Ascending aorta (tissue), 2 donors: ENCODE data around the gene EPHA1. TPM values are rescaled to one million over a fixed set of nuclear protein-coding genes. Genes with fewer than 3 reads are reported as not detected.
"Not testable (repeated sequence)": the region's sequence is repeated elsewhere in the genome, so short reads cannot be mapped to it uniquely, and the experiment has no call there.

ENCODE experiments used
- DNase-seq, 2 donors: peaks; one replicate each; pipeline ENCODE4 v3.0.0-alpha.2; 2019; ENCODE audit warnings: low spot score in 2 of 2
- H3K27ac ChIP-seq, 2 donors: fragments of 200-600 bp; sonication (generic); one replicate each; pipeline ENCODE4 v1.5.1; 2016 to 2017; ENCODE audit warnings: mild to moderate bottlenecking in 1 of 2
- H3K27me3 ChIP-seq: fragments of 200-600 bp; sonication (generic); one replicate; pipeline ENCODE4 v1.5.1; 2017
- H3K36me3 ChIP-seq, 2 donors: fragments of 200-600 bp; sonication (generic); one replicate each; pipeline ENCODE4 v1.5.1; 2016
- H3K4me1 ChIP-seq, 2 donors: fragments of 200-600 bp; sonication (generic); one replicate each; pipeline ENCODE4 v1.5.1; 2016 to 2017; ENCODE audit warnings: mild to moderate bottlenecking in 1 of 2
- H3K4me3 ChIP-seq, 2 donors: fragments of 200-600 bp; sonication (generic); one replicate each; pipeline ENCODE4 v1.5.1; 2016 to 2017; ENCODE audit warnings: mild to moderate bottlenecking in 1 of 2
- H3K9me3 ChIP-seq, 2 donors: fragments of 200-600 bp; sonication (generic); one replicate each; pipeline ENCODE4 v1.5.1; 2016
- intact Hi-C: fragments of 100-400 bp; cut with DNase I; formaldehyde crosslinking; loops from one replicate; pipeline ENCODE4 v1.15.1; 2023
- total RNA-seq: library from RNA; depleted of rRNA; stranded (reverse); fragments of >200 nt; gene quantifications from one replicate; pipeline ENCODE4 v1.1.0, GENCODE V29; 2016
- TF ChIP-seq, protein P1 (sequence below), 3 experiments: fragments of 200-600 bp in 2 of 3; fragments of 450-650 bp in 1 of 3; sonication (generic) in 2 of 3; IDR thresholded peaks; one replicate each; pipeline ENCODE4 v1.5.1; 2016 to 2019; ENCODE audit warnings: antibody characterized with exemption in 3 of 3, mild to moderate bottlenecking in 1 of 3, moderate library complexity in 1 of 3

The EPHA1 gene
- total RNA-seq, 1 donor from 2014 or later, result not detected

DNA sequence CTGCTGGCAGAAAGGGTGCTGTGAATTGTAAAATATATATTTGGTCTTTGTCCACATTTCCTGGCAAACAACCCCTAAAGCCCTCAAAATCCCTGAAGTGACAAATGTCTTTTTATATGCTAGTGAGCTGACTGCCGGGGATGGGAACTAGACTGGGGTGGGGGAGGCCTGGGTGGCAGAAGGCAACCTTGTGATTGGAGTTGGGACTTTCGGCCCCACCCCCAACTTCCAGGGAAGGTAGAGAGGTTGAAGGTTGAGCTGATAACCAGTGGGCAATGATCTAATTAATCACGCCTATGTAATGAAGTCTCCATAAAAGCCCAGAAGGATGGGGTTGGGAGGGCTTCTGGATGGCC, 2.7 kb downstream of the EPHA1 start:
- peak in 1 of 2 donors; percentile 35 for DNase-seq
- H3K36me3 ChIP-seq, result no peaks in the 10 kb centered on the region
- H3K4me1 ChIP-seq, result peaks cover under 1 to 18% of the 10 kb centered on the region in 2 donors
- TF ChIP-seq, protein P1, sequence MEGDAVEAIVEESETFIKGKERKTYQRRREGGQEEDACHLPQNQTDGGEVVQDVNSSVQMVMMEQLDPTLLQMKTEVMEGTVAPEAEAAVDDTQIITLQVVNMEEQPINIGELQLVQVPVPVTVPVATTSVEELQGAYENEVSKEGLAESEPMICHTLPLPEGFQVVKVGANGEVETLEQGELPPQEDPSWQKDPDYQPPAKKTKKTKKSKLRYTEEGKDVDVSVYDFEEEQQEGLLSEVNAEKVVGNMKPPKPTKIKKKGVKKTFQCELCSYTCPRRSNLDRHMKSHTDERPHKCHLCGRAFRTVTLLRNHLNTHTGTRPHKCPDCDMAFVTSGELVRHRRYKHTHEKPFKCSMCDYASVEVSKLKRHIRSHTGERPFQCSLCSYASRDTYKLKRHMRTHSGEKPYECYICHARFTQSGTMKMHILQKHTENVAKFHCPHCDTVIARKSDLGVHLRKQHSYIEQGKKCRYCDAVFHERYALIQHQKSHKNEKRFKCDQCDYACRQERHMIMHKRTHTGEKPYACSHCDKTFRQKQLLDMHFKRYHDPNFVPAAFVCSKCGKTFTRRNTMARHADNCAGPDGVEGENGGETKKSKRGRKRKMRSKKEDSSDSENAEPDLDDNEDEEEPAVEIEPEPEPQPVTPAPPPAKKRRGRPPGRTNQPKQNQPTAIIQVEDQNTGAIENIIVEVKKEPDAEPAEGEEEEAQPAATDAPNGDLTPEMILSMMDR (IDR thresholded peaks at IDR 0.05), result no peak
- H3K9me3 ChIP-seq, result no peaks in the 10 kb centered on the region
- intact Hi-C loops, result loop anchor here (2.0 kb wide), 1 partner anchor 13 kb away; no protein-coding TSS in a partner anchor
- no peak overlapping the region for H3K27ac ChIP-seq
- H3K4me3 ChIP-seq, result no peak overlapping the region
- no peaks in the 10 kb centered on the region for H3K27me3 ChIP-seq

DNA sequence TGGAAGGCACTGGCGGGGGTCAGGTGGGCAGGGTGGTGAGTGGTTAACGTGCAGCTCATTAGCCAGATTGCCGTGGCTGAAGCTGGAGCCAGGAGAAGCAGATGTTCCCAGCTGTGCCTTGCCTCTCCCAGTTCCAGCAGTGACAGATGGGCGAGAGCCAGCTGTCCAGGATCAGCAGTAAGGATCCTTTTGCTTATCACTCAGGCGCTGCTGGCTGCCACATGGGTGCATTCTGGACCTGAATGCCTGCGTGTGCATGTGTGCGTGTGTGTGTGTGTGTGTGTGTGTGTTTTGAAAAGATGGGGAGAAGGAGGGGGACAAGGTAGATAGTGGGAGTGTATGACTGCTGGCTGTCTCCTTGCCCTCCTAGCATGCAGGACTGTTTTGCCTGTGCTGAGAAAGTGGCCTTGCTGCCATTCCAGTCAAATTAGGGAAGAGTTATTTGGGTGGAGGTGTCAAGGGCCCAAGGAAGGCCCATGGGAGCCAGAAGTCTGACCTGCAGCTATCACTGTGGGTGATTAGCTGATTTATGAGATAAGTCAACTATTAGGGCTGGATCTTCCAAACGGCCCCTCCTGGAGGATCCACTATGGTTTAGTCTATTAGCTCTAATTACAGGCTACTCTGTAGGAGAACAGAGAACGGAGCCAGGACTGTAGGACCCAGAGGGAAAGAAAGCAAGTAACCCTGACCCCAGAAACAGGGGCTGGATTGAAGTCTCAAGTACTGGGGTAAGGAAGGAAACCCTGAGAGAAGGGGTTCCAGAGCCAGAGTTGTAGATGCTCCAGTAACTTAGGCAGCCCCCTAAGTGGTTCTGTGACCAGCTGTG, 3.3 kb downstream of the EPHA1 start:
- Histone ChIP-seq H3K4me3 (no peak overlapping the region), H3K4me1 (peaks cover 0 to 15% of the 10 kb centered on the region in 2 donors), H3K9me3 (no peaks in the 10 kb centered on the region), H3K27ac (no peak overlapping the region), H3K36me3 (no peaks in the 10 kb centered on the region), H3K27me3 (no peaks in the 10 kb centered on the region)
- TF ChIP-seq, protein P1 (IDR thresholded peaks at IDR 0.05), result no peak
- intact Hi-C loops, result loop anchor here (2.0 kb wide), 1 partner anchor 13 kb away; no protein-coding TSS in a partner anchor
- peak in 1 of 2 donors; percentile 44 for DNase-seq

DNA sequence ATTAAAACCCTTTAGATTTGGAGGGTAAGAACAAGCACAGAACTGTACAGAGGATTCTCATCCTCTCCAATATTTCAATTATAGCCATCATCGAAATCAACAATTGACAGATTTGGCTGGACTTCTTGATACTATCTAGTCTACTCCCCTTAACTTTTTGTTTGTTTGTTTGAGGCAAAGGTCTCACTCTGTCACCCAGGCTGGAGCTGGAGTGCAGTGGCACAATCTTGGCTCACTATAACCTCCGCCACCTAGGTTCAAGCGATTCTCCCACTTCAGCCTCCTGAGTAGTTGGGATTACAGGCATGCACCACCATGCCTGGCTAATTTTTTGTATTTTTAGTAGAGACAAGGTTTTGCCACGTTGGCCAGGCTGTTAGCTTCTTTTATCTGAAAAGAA, 6.4 kb downstream of the EPHA1 start:
- H3K4me3 ChIP-seq, H3K27ac ChIP-seq, intact Hi-C loops, H3K9me3 ChIP-seq, H3K27me3 ChIP-seq, H3K4me1 ChIP-seq, H3K36me3 ChIP-seq: not testable (repeated sequence)
- DNase-seq, result peak in 1 of 2 donors; percentile 18

DNA sequence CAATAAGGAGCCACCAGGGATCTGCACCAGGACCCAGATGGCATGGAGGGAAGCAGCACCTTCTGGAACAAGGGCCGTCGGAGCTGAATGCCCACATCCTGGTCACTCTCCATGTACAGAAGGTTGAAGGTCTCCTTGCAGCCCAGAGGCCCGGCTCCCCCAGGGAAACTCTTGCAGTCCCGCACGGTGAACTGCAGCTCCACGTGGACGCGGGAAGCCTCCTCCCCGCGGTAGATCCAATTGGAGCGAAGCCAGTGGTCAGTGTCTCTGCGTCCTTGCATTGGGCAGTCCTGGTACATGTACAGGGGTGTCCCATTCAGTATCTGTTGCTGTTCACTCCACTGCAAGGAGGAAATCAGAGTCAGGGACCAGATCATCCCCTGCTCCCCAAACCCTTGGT, 7.4 kb downstream of the EPHA1 start:
- no peaks in the 10 kb centered on the region for H3K9me3 ChIP-seq
- intact Hi-C loops, result no loop called here
- no peaks in the 10 kb centered on the region for H3K27me3 ChIP-seq
- H3K36me3 ChIP-seq, result no peaks in the 10 kb centered on the region
- TF ChIP-seq, protein P1 (IDR thresholded peaks at IDR 0.05), result no peak
- H3K4me3 ChIP-seq, result no peak overlapping the region
- H3K27ac ChIP-seq, result no peak overlapping the region
- peaks cover 0 to under 1% of the 10 kb centered on the region in 2 donors for H3K4me1 ChIP-seq
- DNase-seq, result peak in 1 of 2 donors; percentile 60

DNA sequence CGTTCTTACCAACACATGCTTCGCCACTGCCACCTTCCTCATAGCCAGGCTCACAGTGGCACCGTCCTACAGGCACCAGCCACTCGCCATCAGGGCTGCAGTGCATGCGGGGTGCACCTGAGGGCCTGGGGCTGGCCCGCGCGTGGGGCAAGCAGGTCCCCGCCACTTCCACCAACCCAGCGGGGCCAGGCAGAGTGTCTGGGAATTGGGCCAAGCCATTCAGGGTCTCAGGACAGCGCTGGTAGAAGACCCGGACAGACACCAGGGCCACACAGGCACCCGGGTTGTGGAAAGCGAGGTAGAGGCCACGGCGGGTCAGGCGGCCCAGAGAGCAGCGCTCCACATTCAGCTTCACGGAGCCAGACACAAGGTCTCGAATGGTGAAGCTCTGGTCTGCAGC, 9.0 kb downstream of the EPHA1 start:
- intact Hi-C loops, result loop anchor here (10.0 kb wide), 1 partner anchor 1435 kb away; the partner anchor contains the start of gene TPK1
- no peak for DNase-seq
- Histone ChIP-seq H3K9me3 (no peaks in the 10 kb centered on the region), H3K27ac (no peak overlapping the region), H3K4me1 (peaks cover 0 to 11% of the 10 kb centered on the region in 2 donors), H3K36me3 (no peaks in the 10 kb centered on the region), H3K27me3 (no peaks in the 10 kb centered on the region), H3K4me3 (no peak overlapping the region)
- TF ChIP-seq, protein P1 (IDR thresholded peaks at IDR 0.05), result no peak

DNA sequence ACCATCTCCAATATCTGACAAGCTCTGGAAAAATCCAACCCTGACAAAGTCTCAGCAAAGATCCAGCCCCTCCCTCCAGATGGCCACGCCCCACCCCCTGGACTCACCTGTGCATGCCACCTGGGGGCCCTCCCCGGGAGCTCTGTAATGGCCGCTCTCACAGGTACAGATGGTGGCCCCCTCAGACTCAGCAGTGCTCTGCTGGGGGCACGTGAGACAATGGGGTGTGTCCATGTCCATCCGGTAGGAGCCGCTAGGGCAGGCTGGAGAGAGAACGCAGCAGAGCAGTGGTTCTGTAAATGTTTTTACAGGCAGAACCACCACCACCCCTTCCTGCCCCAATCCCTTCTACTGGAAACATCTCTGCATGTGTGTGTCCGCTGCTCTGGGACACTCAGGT, 9.5 kb downstream of the EPHA1 start:
- intact Hi-C loops, result loop anchor here (10.0 kb wide), 1 partner anchor 1436 kb away; the partner anchor contains the start of gene TPK1
- peaks cover 0 to 11% of the 10 kb centered on the region in 2 donors for H3K4me1 ChIP-seq
- H3K27ac ChIP-seq, result no peak overlapping the region
- TF ChIP-seq, protein P1 (IDR thresholded peaks at IDR 0.05), result no peak
- no peaks in the 10 kb centered on the region for H3K27me3 ChIP-seq
- no peak overlapping the region for H3K4me3 ChIP-seq
- H3K9me3 ChIP-seq, result no peaks in the 10 kb centered on the region
- DNase-seq, result no peak
- no peaks in the 10 kb centered on the region for H3K36me3 ChIP-seq
